GM08714 (cell line): ENCODE results near the gene PDE6G.

Source experiments
- H3K4me3 ChIP-seq: fragments of 200-500 bp; sonication (Bioruptor generic); 2 replicates; pipeline ENCODE4 v1.5.1; 2014; ENCODE audit warnings: mild to moderate bottlenecking, low read length, inconsistent platforms
- ZNF274 ChIP-seq: IDR thresholded peaks from 2 replicates; pipeline ENCODE4 v1.6.1; 2012; ENCODE audit warnings: mild to moderate bottlenecking, low read depth, low read length

PDE6G gene

DNA sequence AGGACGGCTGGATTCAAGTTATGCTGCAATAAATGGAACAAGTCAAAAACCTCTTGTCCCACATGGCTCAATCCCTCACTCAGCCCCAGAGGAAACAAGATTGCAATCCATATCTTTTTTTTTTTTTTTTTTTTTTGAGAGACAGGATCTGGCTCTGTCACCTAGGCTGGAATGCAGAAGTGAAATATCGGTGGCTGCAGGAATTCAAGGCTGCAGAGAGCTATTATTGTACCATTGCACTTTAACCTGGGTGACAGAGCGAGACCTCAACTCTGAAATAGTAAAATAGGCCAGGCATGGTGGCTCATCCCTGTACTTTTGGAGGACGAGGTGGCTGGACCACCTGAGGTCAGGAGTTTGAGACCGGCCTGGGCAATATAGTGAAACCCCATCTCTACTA lies 2.7 kb upstream of the PDE6G start:
- H3K4me3 ChIP-seq, result no peak overlapping the region
- TF ChIP-seq ZNF274, result no peak

DNA sequence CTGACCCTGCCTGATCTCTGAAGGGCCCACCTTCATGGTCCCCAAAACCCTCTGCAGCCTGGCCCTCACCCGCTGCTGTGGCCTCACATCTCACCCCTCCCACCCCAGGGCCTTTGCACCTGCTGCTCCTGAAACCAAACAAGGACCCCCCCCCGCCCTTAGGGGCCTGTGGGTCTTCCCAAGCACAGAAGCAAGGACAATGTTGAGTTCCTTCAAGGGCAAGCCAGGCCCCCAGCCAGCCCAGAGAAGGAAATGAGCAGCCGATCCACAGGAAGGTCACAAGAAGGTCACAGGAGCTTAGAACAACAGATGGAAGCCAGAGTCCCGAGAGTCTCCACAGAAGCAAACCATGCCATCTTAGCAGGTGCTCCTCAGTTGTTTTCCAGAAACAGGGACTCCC lies 493 bp upstream of the PDE6G start:
- no peak for TF ChIP-seq ZNF274
- no peak overlapping the region for H3K4me3 ChIP-seq

- H3K4me3 ChIP-seq, result no peak overlapping the region
- TF ChIP-seq ZNF274, result no peak
Observed at GRCh38 chr17:81655378-81656117, 794 bp downstream of the PDE6G start.

DNA sequence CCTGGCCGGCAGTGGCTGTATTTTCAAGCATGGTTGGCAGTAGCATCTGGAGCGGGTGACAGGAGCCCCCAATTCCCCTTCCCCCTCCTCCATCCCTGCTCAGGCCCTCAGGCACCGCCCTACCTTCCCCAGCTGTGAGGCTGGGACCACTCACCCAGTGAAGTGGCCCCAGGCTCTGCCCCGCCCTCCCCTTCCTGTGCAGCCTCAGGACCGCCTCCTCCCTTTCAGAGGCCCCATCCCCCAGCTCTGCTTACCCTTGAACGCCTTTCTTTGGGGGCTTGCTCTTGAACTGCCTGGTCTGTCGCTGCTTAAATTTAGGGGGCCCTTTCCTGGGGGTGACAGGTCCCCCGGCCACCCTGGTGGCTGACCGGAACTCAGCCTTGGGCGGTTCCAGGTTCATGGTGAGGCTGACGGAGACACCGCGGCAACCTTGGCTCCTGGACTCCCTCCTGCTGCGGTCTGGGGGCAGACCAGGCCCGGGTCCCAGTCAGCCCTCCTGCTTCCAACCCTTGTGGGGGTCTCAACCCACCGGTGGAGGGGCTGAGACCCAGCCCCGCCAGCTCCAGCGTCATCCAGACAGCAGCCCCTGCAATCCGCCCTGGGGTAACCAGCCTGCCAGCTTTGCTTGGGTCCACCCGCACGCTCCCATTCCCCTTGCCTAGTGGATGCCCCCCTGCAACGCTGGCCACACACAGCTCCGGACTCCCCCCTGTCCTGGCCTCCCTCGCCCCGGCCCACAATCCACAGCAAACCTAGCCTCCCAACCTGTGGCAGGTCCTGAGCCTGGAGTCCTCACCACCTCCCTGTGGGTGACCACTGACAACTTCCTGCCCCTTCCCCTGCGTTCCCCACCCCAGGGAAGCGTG lies 3.2 kb downstream of the PDE6G start:
- TF ChIP-seq ZNF274, result no peak
- H3K4me3 ChIP-seq, result peak overlapping the region; percentile 17; the same call in 1 of the 2 replicates

DNA sequence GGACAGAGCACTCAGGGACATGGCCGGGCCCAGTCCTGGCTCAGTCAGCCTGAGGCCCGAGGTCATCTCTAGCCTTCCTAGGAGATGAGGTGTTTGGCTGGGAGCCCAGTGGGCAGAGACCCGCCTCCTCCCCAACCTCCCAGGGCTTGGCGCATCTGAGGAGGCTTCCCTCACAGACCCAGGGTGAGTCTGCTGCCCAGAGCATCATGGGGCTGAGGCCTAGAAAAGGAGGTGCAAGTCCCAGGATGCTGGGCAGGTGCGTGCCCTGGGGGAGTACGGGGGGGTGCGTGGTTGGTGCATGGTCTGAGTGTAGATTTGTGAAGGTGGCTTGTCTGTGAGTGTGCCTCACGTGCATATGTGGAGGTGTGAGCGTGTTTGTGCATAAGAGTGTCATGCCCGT lies 4.7 kb downstream of the PDE6G start:
- TF ChIP-seq ZNF274, result no peak
- no peak overlapping the region for H3K4me3 ChIP-seq

- TF ChIP-seq ZNF274, result no peak
- H3K4me3 ChIP-seq, result no peak overlapping the region
Observed at GRCh38 chr17:81650951-81651350, 5.4 kb downstream of the PDE6G start.

GRCh38 chr17:81648707-81649085 lies 7.6 kb downstream of the PDE6G start:
- no peak overlapping the region for H3K4me3 ChIP-seq
- TF ChIP-seq ZNF274, result no peak

- TF ChIP-seq ZNF274, result no peak
- no peak overlapping the region for H3K4me3 ChIP-seq
Observed at GRCh38 chr17:81648013-81648706, 8.2 kb downstream of the PDE6G start.

DNA sequence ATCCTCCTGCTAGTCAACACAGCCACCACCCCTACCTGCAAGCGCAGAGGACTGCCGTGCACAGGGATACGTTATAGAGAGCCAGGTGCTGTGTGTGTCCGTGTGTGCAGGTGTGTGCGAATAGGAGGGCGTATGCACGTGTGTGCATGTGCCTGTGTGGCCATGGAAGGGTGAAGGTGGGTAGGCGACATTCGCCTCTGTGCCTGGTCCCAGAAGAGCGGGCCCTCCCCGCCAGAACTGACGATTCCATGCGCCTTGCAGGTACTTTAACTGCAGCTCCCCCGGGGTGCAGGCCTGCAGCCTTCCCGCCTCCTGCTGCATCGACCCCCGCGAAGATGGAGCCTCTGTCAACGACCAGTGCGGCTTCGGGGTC lies 8.7 kb downstream of the PDE6G start:
- TF ChIP-seq ZNF274, result no peak
- H3K4me3 ChIP-seq, result no peak overlapping the region

GRCh38 chr17:81646869-81647600 lies 9.3 kb downstream of the PDE6G start:
- TF ChIP-seq ZNF274, result no peak
- H3K4me3 ChIP-seq, result no peak overlapping the region

GRCh38 chr17:81644976-81645952 lies 11.1 kb downstream of the PDE6G start:
- no peak overlapping the region for H3K4me3 ChIP-seq
- TF ChIP-seq ZNF274, result no peak

DNA sequence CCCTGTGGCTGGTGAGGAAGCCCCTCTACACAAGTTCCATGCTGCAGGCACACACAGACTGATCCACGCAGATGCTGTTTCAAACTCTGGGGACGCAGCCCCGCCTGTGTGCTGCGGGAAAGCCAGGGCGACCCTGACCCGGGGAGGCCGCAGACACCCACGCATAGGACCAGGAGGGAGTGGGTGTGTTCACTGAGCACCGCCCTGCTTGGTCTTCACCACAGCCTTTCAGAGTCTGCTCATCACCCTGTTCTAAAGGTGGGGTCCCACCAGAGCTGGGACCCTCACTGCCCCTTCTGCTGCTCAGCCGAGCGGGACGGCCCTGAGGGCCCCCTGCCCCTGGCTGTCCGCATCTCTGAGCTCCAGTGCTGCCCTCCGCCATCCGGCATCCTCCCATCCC lies 11.8 kb downstream of the PDE6G start:
- no peak overlapping the region for H3K4me3 ChIP-seq
- TF ChIP-seq ZNF274, result no peak
